HepG2 (cell line): ENCODE data around the gene ZNF32. TPM values are rescaled to one million over a fixed set of nuclear protein-coding genes. Genes with fewer than 3 reads are reported as not detected.

ENCODE experiments used
- ATAC-seq: fragments of 200-7000 bp; cut with Tn5 transposase; 3 replicates; pipeline ENCODE4 v1.9.1; 2020; ENCODE audit warnings: mild to moderate bottlenecking, moderate library complexity
- BruUV-seq: library from RNA; stranded (reverse); fragments of 400-500 nt; replicated peaks from 2 replicates; lab custom pipeline; 2021; lab: Mats Ljungman, UMichigan
- CTCF ChIA-PET: fragments of 300-600 bp; formaldehyde crosslinking; extraction: SDS; loops from one replicate; lab custom pipeline; 2021; ENCODE audit warnings: low total read pairs, inconsistent platforms, low intra/inter-chr PET ratio; lab: Yijun Ruan, JAX
- POLR2A ChIA-PET: fragments of 350-600 bp; sonication (Branson Sonifier 250); formaldehyde crosslinking; loops from one replicate; lab custom pipeline; 2020; ENCODE audit warnings: antibody characterized with exemption, inconsistent platforms; lab: Yijun Ruan, JAX
- DNase-seq: peaks from one replicate; pipeline ENCODE4 v3.0.0-alpha.2; 2015; ENCODE audit warnings: low spot score
- FAIRE-seq: peaks from 3 replicates; lab custom pipeline; 2011; peaks lifted over from hg19 to GRCh38; lab: Jason Lieb, UNC
- H2AFZ ChIP-seq: one replicate; pipeline ENCODE4 v1.6.1; 2011; ENCODE audit warnings: low read length, inconsistent platforms
- H3K27ac ChIP-seq: fragments of 300-600 bp; 3 replicates; pipeline ENCODE4 v1.8.0; 2011; ENCODE audit warnings: mixed run types, mild to moderate bottlenecking, mixed read lengths, low read length, inconsistent platforms; ENCODE audit not compliant: insufficient read depth; ENCODE audit errors: extremely low read length
- H3K27me3 ChIP-seq, 2 experiments: fragments of 200-600 bp in 1 of 2; 2 replicates in 1 of 2; 3 replicates in 1 of 2; pipeline versions ENCODE4 v1.6.0 to v1.8.0; 2011; ENCODE audit warnings: low read length in 2 of 2, mild to moderate bottlenecking in 2 of 2, moderate library complexity in 2 of 2, inconsistent platforms in 1 of 2; ENCODE audit not compliant: insufficient read depth in 2 of 2, control insufficient read depth in 1 of 2
- H3K36me3 ChIP-seq, 2 experiments: fragments of 200-600 bp in 1 of 2; replicated peaks in 1 of 2; 2 replicates in 1 of 2; 3 replicates in 1 of 2; pipeline versions ENCODE4 v1.5.1 to v1.8.0; 2011; ENCODE audit warnings: low read length in 2 of 2, inconsistent platforms in 1 of 2; ENCODE audit not compliant: insufficient read depth in 2 of 2, control insufficient read depth in 1 of 2
- H3K4me1 ChIP-seq: 2 replicates; pipeline ENCODE4 v1.5.1; 2012; ENCODE audit warnings: low read length, inconsistent platforms; ENCODE audit not compliant: insufficient read depth
- H3K4me2 ChIP-seq: 2 replicates; pipeline ENCODE4 v1.6.0; 2011; ENCODE audit warnings: low read depth, low read length, inconsistent platforms
- H3K4me3 ChIP-seq, 3 experiments: fragments of 200-600 bp in 1 of 3; sonication (generic), shearing (Covaris generic) in 1 of 3; replicated peaks in 1 of 3; 2 replicates each; pipeline ENCODE4 v1.5.1; 2011 to 2016; ENCODE audit warnings: low read length in 3 of 3, inconsistent platforms in 2 of 3, low read depth in 2 of 3, mild to moderate bottlenecking in 2 of 3, control low read depth in 1 of 3, mixed read lengths in 1 of 3; ENCODE audit not compliant: insufficient read depth in 1 of 3
- H3K79me2 ChIP-seq: one replicate; pipeline ENCODE4 v1.6.1; 2011; ENCODE audit warnings: low read length, inconsistent platforms; ENCODE audit not compliant: insufficient read depth
- H3K9ac ChIP-seq: 2 replicates; pipeline ENCODE4 v1.6.0; 2011; ENCODE audit warnings: mild to moderate bottlenecking, low read depth, low read length, inconsistent platforms; ENCODE audit not compliant: insufficient read depth
- H3K9me3 ChIP-seq: 2 replicates; pipeline ENCODE4 v1.5.1; 2012; ENCODE audit warnings: mild to moderate bottlenecking, low read length
- H4K20me1 ChIP-seq: 2 replicates; pipeline ENCODE4 v1.6.0; 2011; ENCODE audit warnings: inconsistent platforms, mild to moderate bottlenecking, low read length, moderate library complexity; ENCODE audit not compliant: insufficient read depth
- ATAD3A ChIP-seq: sonication (generic); formaldehyde crosslinking; IDR thresholded peaks from 2 replicates; pipeline ENCODE4 v1.4.0; 2020; ENCODE audit warnings: missing genetic modification reagents
- CC2D1A ChIP-seq: sonication (generic); formaldehyde crosslinking; IDR thresholded peaks from 2 replicates; pipeline ENCODE4 v1.8.1; 2023; ENCODE audit warnings: mild to moderate bottlenecking, missing genetic modification reagents
- HMG20A ChIP-seq: IDR thresholded peaks from 2 replicates; pipeline ENCODE4 v1.6.1; 2016; ENCODE audit warnings: borderline replicate concordance
- KAT7 ChIP-seq: IDR thresholded peaks from 2 replicates; pipeline ENCODE4 v1.6.1; 2018; ENCODE audit warnings: borderline replicate concordance, missing compliant biosample characterization
- NCOA1 ChIP-seq: sonication (generic); formaldehyde crosslinking; IDR thresholded peaks from 2 replicates; pipeline ENCODE4 v1.9.0; 2021; ENCODE audit warnings: missing genetic modification reagents
- ZBTB3 ChIP-seq: sonication (generic); formaldehyde crosslinking; IDR thresholded peaks from 2 replicates; pipeline ENCODE4 v1.4.0; 2020; ENCODE audit warnings: low read depth, mild to moderate bottlenecking, moderate library complexity, missing genetic modification reagents, borderline replicate concordance
- ZNF296 ChIP-seq: sonication (generic); formaldehyde crosslinking; conservative IDR thresholded peaks from 2 replicates; pipeline ENCODE4 v1.5.0; 2020; ENCODE audit warnings: mild to moderate bottlenecking, missing genetic modification reagents
- ZNF550 ChIP-seq: sonication (generic); formaldehyde crosslinking; IDR thresholded peaks from 2 replicates; pipeline ENCODE4 v1.4.0; 2020; ENCODE audit warnings: mild to moderate bottlenecking, missing genetic modification reagents, borderline replicate concordance
- ZNF572 ChIP-seq: sonication (generic); formaldehyde crosslinking; IDR thresholded peaks from 2 replicates; pipeline ENCODE4 v1.5.1; 2020; ENCODE audit warnings: mild to moderate bottlenecking, missing genetic modification reagents
- ZNF746 ChIP-seq: sonication (generic); formaldehyde crosslinking; IDR thresholded peaks from 2 replicates; pipeline ENCODE4 v1.8.0; 2022; ENCODE audit warnings: mild to moderate bottlenecking, missing genetic modification reagents
- ZNF775 ChIP-seq: sonication (generic); formaldehyde crosslinking; IDR thresholded peaks from 2 replicates; pipeline ENCODE4 v1.4.0; 2020; ENCODE audit warnings: missing genetic modification reagents, mild to moderate bottlenecking, moderate library complexity, borderline replicate concordance
- WGBS: methylation state at CpG from one replicate; pipeline ENCODE4 v1.1.6; 2017; ENCODE audit warnings: low lambda C conversion rate; 5-methylcytosine and 5-hydroxymethylcytosine counted together
- in situ Hi-C: cut with HindIII; loops from 2 replicates; pipeline ENCODE4 v1.10.0; 2017; ENCODE audit warnings: low pct_unique_long_range_greater_than_20kb; ENCODE audit not compliant: extremely low pct_ligation_motif_present
- intact Hi-C: fragments of 100-400 bp; cut with micrococcal nuclease; formaldehyde crosslinking; loops from one replicate; pipeline ENCODE4 v1.10.0; 2022; ENCODE audit not compliant: unreplicated experiment
- polyA plus RNA-seq, 8 experiments: library from polyadenylated mRNA; depleted of rRNA in 3 of 8; stranded (reverse) in 7 of 8; unstranded in 1 of 8; fragments of >200 nt; fragmentation: Illumina TruSeq in 4 of 8; extraction: Trizol in 4 of 8; gene quantifications; 2 replicates each; pipeline versions ENCODE4 v1.2.1 to v1.2.3, GENCODE V29; 2011 to 2016; ENCODE audit warnings: low read depth in 4 of 8, missing spikeins in 1 of 8, mixed read lengths in 1 of 8; ENCODE audit not compliant: insufficient read depth in 1 of 8
- total RNA-seq, 5 experiments: library from RNA; depleted of rRNA; stranded (reverse); fragments of >200 nt; fragmentation: Illumina TruSeq; extraction: Trizol; gene quantifications; 2 replicates each; pipeline ENCODE4 v1.2.3, GENCODE V29; 2016; ENCODE audit warnings: low read depth in 1 of 5
- TF ChIP-seq, protein P1 (sequence below): sonication (generic); formaldehyde crosslinking; IDR thresholded peaks from 2 replicates; pipeline ENCODE4 v1.5.0; 2020; ENCODE audit warnings: missing genetic modification reagents
- TF ChIP-seq, protein P2 (sequence below): sonication (generic); formaldehyde crosslinking; IDR thresholded peaks from 2 replicates; pipeline ENCODE4 v1.4.0; 2020; ENCODE audit warnings: mild to moderate bottlenecking, missing genetic modification reagents
- TF ChIP-seq, protein P3 (sequence below): sonication (generic); formaldehyde crosslinking; IDR thresholded peaks from 2 replicates; pipeline ENCODE4 v1.4.0; 2020; ENCODE audit warnings: missing genetic modification reagents
- TF ChIP-seq, protein P4 (sequence below): sonication (generic); formaldehyde crosslinking; IDR thresholded peaks from 2 replicates; pipeline ENCODE4 v1.4.0; 2020; ENCODE audit warnings: missing genetic modification reagents

The ZNF32 gene
- total and polyA plus RNA-seq, 2 of the 13 experiments (the other 11 are each of a cell fraction or from before 2014, with no cell fraction given): 12.5 to 16.9 TPM

DNA sequence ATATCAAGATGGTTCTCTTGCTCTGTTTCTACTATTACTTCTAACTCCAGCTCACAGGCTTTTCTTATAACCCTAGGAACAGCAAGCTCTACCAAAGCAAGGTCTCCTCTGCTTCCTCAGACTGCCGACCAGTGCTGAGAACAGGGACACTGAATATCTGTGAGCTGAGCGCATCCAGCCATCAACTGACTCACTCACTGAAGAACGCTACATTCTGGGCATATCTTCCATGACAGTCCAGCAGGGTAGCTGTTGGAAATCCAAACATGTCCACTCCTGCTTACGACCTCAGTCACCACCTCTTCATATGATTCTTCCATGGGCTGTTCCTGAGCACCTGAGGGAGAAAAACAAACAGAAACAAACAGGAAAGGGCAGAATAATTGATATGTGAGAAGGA, 2.8 kb downstream of the ZNF32 start:
- H4K20me1 ChIP-seq: no peaks in the 10 kb centered on the region
- H3K4me1 ChIP-seq: peaks cover 22% of the 10 kb centered on the region
- WGBS: 75% methylated on average over 4 of the region's 4 CpGs
- no peak for ATAC-seq
- no peak overlapping the region for H3K9ac ChIP-seq
- H3K79me2 ChIP-seq: no peaks in the 10 kb centered on the region
- no peak overlapping the region for H3K4me3 ChIP-seq
- 0 out of 5 replicates have a peak, but pooled peaks cover 0 to 4% of the 10 kb centered on the region in 2 experiments for H3K36me3 ChIP-seq
- intact Hi-C loops: no loop called here
- in situ Hi-C loops: no loop called here
- no peaks in the 10 kb centered on the region for H3K9me3 ChIP-seq
- peaks cover 3 to 8% of the 10 kb centered on the region in 2 experiments; a peak in 4 of 5 replicates for H3K27me3 ChIP-seq
- no peak overlapping the region for H3K27ac ChIP-seq
- no peak overlapping the region for H3K4me2 ChIP-seq
- ChIA-PET POLR2A (no interaction called here), CTCF (no interaction called here)
- FAIRE-seq: no peak
- TF ChIP-seq CC2D1A (CRISPR knock-in tag): no peak
- TF ChIP-seq NCOA1: no peak
- TF ChIP-seq, protein P1, sequence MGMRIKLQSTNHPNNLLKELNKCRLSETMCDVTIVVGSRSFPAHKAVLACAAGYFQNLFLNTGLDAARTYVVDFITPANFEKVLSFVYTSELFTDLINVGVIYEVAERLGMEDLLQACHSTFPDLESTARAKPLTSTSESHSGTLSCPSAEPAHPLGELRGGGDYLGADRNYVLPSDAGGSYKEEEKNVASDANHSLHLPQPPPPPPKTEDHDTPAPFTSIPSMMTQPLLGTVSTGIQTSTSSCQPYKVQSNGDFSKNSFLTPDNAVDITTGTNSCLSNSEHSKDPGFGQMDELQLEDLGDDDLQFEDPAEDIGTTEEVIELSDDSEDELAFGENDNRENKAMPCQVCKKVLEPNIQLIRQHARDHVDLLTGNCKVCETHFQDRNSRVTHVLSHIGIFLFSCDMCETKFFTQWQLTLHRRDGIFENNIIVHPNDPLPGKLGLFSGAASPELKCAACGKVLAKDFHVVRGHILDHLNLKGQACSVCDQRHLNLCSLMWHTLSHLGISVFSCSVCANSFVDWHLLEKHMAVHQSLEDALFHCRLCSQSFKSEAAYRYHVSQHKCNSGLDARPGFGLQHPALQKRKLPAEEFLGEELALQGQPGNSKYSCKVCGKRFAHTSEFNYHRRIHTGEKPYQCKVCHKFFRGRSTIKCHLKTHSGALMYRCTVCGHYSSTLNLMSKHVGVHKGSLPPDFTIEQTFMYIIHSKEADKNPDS (CRISPR knock-in tag): no peak
- TF ChIP-seq, protein P2, sequence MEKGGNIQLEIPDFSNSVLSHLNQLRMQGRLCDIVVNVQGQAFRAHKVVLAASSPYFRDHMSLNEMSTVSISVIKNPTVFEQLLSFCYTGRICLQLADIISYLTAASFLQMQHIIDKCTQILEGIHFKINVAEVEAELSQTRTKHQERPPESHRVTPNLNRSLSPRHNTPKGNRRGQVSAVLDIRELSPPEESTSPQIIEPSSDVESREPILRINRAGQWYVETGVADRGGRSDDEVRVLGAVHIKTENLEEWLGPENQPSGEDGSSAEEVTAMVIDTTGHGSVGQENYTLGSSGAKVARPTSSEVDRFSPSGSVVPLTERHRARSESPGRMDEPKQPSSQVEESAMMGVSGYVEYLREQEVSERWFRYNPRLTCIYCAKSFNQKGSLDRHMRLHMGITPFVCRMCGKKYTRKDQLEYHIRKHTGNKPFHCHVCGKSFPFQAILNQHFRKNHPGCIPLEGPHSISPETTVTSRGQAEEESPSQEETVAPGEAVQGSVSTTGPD (CRISPR knock-in tag): no peak
- no peak for TF ChIP-seq HMG20A (CRISPR knock-in tag)
- no peak for TF ChIP-seq ZNF775 (CRISPR knock-in tag)
- TF ChIP-seq, protein P3, sequence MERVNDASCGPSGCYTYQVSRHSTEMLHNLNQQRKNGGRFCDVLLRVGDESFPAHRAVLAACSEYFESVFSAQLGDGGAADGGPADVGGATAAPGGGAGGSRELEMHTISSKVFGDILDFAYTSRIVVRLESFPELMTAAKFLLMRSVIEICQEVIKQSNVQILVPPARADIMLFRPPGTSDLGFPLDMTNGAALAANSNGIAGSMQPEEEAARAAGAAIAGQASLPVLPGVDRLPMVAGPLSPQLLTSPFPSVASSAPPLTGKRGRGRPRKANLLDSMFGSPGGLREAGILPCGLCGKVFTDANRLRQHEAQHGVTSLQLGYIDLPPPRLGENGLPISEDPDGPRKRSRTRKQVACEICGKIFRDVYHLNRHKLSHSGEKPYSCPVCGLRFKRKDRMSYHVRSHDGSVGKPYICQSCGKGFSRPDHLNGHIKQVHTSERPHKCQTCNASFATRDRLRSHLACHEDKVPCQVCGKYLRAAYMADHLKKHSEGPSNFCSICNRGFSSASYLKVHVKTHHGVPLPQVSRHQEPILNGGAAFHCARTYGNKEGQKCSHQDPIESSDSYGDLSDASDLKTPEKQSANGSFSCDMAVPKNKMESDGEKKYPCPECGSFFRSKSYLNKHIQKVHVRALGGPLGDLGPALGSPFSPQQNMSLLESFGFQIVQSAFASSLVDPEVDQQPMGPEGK: no peak
- TF ChIP-seq ZNF746 (CRISPR knock-in tag): no peak
- no peak for TF ChIP-seq ZBTB3 (CRISPR knock-in tag)
- no peak for TF ChIP-seq ATAD3A (CRISPR knock-in tag)
- TF ChIP-seq ZNF572 (CRISPR knock-in tag): no peak
- TF ChIP-seq ZNF550 (CRISPR knock-in tag): no peak
- TF ChIP-seq, protein P4, sequence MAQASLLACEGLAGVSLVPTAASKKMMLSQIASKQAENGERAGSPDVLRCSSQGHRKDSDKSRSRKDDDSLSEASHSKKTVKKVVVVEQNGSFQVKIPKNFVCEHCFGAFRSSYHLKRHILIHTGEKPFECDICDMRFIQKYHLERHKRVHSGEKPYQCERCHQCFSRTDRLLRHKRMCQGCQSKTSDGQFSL (CRISPR knock-in tag): no peak
- TF ChIP-seq KAT7 (CRISPR knock-in tag): no peak
- TF ChIP-seq ZNF296 (CRISPR knock-in tag): no peak
- DNase-seq: no peak
- BruUV-seq: no TSS peak
- no peak overlapping the region for H2AFZ ChIP-seq
